WTC11 (cell line): ENCODE measurements around the gene ZNF14. TPM values are rescaled to one million over a fixed set of nuclear protein-coding genes. Genes with fewer than 3 reads are reported as not detected.

Source experiments
- ATAC-seq: fragments of 200-7000 bp; cut with Tn5 transposase; 2 replicates; pipeline ENCODE4 v1.10.0; 2021; ENCODE audit warnings: mild to moderate bottlenecking, moderate library complexity
- CTCF ChIA-PET: fragments of 300-600 bp; sonication (Branson Sonifier 250); formaldehyde crosslinking; loops from one replicate; lab custom pipeline; 2021; ENCODE audit warnings: antibody characterized with exemption; lab: Charles Lee
- POLR2A ChIA-PET: fragments of 350-600 bp; sonication (Branson Sonifier 250); formaldehyde crosslinking; loops from one replicate; lab custom pipeline; 2021; ENCODE audit warnings: antibody characterized with exemption; lab: Charles Lee
- DNase-seq: peaks from one replicate; pipeline ENCODE4 v3.0.0; 2021; ENCODE audit warnings: low spot score
- H3K27ac Mint-ChIP-seq: 2 replicates; pipeline ENCODE4 v1.8.0; 2021; ENCODE audit warnings: mixed read lengths
- H3K27me3 Mint-ChIP-seq: 2 replicates; pipeline ENCODE4 v1.8.0; 2021; ENCODE audit warnings: low read depth, mild to moderate bottlenecking, moderate library complexity, mixed read lengths
- H3K36me3 Mint-ChIP-seq: 2 replicates; pipeline ENCODE4 v1.8.0; 2021; ENCODE audit warnings: mixed read lengths
- H3K4me1 Mint-ChIP-seq: 2 replicates; pipeline ENCODE4 v1.8.0; 2022; ENCODE audit warnings: mixed read lengths
- H3K4me3 Mint-ChIP-seq: 2 replicates; pipeline ENCODE4 v1.8.0; 2021; ENCODE audit warnings: mild to moderate bottlenecking, moderate library complexity, mixed read lengths
- H3K9me3 Mint-ChIP-seq: 2 replicates; pipeline ENCODE4 v1.8.0; 2021; ENCODE audit warnings: mixed read lengths
- ATF1 ChIP-seq: sonication (generic); formaldehyde crosslinking; IDR thresholded peaks from 2 replicates; pipeline ENCODE4 v1.8.1; 2023; ENCODE audit warnings: mild to moderate bottlenecking, moderate library complexity, missing genetic modification reagents
- ESRRA ChIP-seq: sonication (generic); formaldehyde crosslinking; IDR thresholded peaks from 2 replicates; pipeline ENCODE4 v1.8.1; 2022; ENCODE audit warnings: mild to moderate bottlenecking, missing genetic modification reagents, borderline replicate concordance
- FOXP1 ChIP-seq: sonication (generic); formaldehyde crosslinking; IDR thresholded peaks from 2 replicates; pipeline ENCODE4 v1.8.0; 2022; ENCODE audit warnings: missing genetic modification reagents, mild to moderate bottlenecking, moderate library complexity, borderline replicate concordance
- GABPB1 ChIP-seq: sonication (generic); formaldehyde crosslinking; IDR thresholded peaks from 2 replicates; pipeline ENCODE4 v1.8.1; 2023; ENCODE audit warnings: mild to moderate bottlenecking, missing genetic modification reagents
- HMGA2 ChIP-seq: fragments of 250-450 bp; sonication (Bioruptor Pico); IDR thresholded peaks from 2 replicates; pipeline ENCODE4 v1.4.0; 2021; ENCODE audit warnings: mild to moderate bottlenecking, moderate library complexity
- MXD4 ChIP-seq: fragments of 250-450 bp; sonication (Bioruptor Pico); IDR thresholded peaks from 2 replicates; pipeline ENCODE4 v1.8.0; 2021; ENCODE audit warnings: mild to moderate bottlenecking, moderate library complexity, borderline replicate concordance
- NR1H2 ChIP-seq: sonication (generic); formaldehyde crosslinking; IDR thresholded peaks from 2 replicates; pipeline ENCODE4 v1.9.0; 2021; ENCODE audit warnings: mild to moderate bottlenecking, moderate library complexity, missing genetic modification reagents
- NR2C2 ChIP-seq: sonication (generic); formaldehyde crosslinking; IDR thresholded peaks from 2 replicates; pipeline ENCODE4 v1.8.0; 2022; ENCODE audit warnings: mild to moderate bottlenecking, missing genetic modification reagents
- RORB ChIP-seq: fragments of 250-450 bp; sonication (Bioruptor Pico); IDR thresholded peaks from 2 replicates; pipeline ENCODE4 v1.9.0; 2021; ENCODE audit warnings: mild to moderate bottlenecking
- SMAD3 ChIP-seq: sonication (generic); formaldehyde crosslinking; IDR thresholded peaks from 2 replicates; pipeline ENCODE4 v1.8.0; 2022; ENCODE audit warnings: missing genetic modification reagents, mild to moderate bottlenecking, borderline replicate concordance
- SP1 ChIP-seq: sonication (generic); formaldehyde crosslinking; conservative IDR thresholded peaks from 2 replicates; pipeline ENCODE4 v1.8.1; 2022; ENCODE audit warnings: missing genetic modification reagents
- TCF7 ChIP-seq: sonication (generic); formaldehyde crosslinking; IDR thresholded peaks from 2 replicates; pipeline ENCODE4 v1.8.0; 2022; ENCODE audit warnings: mild to moderate bottlenecking, low read depth, missing genetic modification reagents, moderate library complexity
- TEAD1 ChIP-seq: sonication (generic); formaldehyde crosslinking; IDR thresholded peaks from 2 replicates; pipeline ENCODE4 v1.8.0; 2022; ENCODE audit warnings: mild to moderate bottlenecking, missing genetic modification reagents
- ZNF121 ChIP-seq: sonication (generic); formaldehyde crosslinking; IDR thresholded peaks from 2 replicates; pipeline ENCODE4 v1.8.0; 2023; ENCODE audit warnings: missing genetic modification reagents
- ZNF263 ChIP-seq: sonication (generic); formaldehyde crosslinking; IDR thresholded peaks from 2 replicates; pipeline ENCODE4 v1.8.1; 2022; ENCODE audit warnings: low read depth, mild to moderate bottlenecking, moderate library complexity, missing genetic modification reagents
- total RNA-seq: library from RNA; stranded (reverse); gene quantifications from 3 replicates; pipeline ENCODE4 v1.2.3, GENCODE V29; 2021
- TF ChIP-seq, protein P1 (sequence below): sonication (generic); formaldehyde crosslinking; IDR thresholded peaks from 2 replicates; pipeline ENCODE4 v1.8.1; 2022; ENCODE audit warnings: low read depth, missing genetic modification reagents, borderline replicate concordance
- TF ChIP-seq, protein P2 (sequence below): fragments of 250-450 bp; sonication (Bioruptor Pico); IDR thresholded peaks from 2 replicates; pipeline ENCODE4 v2.1.2; 2022; ENCODE audit warnings: mild to moderate bottlenecking, moderate library complexity
- TF ChIP-seq, protein P3 (sequence below): sonication (generic); formaldehyde crosslinking; IDR thresholded peaks from 2 replicates; pipeline ENCODE4 v1.8.0; 2022; ENCODE audit warnings: mild to moderate bottlenecking, missing genetic modification reagents
- TF ChIP-seq, protein P4 (sequence below): fragments of 250-450 bp; sonication (Bioruptor Pico); IDR thresholded peaks from 2 replicates; pipeline ENCODE4 v1.9.0; 2021; ENCODE audit warnings: mild to moderate bottlenecking

The ZNF14 gene
- total RNA-seq, 1 experiment from 2014 or later: 5.7 TPM

DNA sequence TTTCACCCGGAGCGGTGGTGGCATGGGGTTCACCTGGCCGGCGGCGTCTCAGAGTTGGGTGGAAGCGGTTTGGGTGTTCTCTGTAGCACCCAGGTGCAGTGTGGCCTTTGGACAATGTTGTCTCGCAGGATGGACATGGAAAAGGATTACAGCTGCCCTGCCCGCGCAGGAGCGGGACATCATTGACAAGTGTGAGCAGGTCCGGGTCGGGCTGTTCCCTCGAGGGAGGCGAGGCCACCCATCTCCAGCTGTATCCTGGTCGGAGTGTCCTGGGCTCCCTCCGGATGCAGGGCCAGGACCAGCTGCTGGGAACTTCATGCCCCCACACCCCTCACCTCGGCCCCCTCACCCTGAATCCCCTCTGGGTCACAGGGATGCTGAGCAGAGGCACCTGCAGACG, 7.8 kb upstream of the ZNF14 start (continued):
- TF ChIP-seq, protein P1, sequence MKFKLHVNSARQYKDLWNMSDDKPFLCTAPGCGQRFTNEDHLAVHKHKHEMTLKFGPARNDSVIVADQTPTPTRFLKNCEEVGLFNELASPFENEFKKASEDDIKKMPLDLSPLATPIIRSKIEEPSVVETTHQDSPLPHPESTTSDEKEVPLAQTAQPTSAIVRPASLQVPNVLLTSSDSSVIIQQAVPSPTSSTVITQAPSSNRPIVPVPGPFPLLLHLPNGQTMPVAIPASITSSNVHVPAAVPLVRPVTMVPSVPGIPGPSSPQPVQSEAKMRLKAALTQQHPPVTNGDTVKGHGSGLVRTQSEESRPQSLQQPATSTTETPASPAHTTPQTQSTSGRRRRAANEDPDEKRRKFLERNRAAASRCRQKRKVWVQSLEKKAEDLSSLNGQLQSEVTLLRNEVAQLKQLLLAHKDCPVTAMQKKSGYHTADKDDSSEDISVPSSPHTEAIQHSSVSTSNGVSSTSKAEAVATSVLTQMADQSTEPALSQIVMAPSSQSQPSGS (CRISPR knock-in tag): no peak
- TF ChIP-seq NR1H2 (no peak), MXD4 (CRISPR knock-in tag) (no peak)

DNA sequence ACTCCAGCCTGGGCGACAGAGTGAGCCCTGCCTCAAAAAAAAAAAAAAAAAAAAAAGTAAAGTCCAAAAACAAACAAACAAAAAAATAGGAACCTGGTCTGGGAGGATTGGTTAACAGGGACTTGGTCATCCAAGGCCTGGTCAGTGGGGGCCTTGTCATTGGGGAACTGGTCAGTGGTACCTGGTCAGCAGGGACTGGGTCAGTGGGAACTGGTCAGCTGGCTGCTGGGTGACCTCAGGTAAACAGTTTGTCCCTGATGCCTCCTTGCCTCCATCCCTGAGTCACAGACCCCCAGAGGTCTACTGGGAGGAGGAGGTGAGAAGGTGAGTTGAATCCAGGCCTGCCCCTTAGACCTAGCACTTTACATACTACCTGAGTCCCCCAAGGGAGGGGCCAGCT, 5.7 kb upstream of the ZNF14 start:
- POLR2A ChIA-PET: interaction anchor here (0.6 kb wide), 1 partner anchor 127 kb away, joined by 3 read pairs; the partner anchor contains the start of gene ZNF253
- TF ChIP-seq, protein P2, sequence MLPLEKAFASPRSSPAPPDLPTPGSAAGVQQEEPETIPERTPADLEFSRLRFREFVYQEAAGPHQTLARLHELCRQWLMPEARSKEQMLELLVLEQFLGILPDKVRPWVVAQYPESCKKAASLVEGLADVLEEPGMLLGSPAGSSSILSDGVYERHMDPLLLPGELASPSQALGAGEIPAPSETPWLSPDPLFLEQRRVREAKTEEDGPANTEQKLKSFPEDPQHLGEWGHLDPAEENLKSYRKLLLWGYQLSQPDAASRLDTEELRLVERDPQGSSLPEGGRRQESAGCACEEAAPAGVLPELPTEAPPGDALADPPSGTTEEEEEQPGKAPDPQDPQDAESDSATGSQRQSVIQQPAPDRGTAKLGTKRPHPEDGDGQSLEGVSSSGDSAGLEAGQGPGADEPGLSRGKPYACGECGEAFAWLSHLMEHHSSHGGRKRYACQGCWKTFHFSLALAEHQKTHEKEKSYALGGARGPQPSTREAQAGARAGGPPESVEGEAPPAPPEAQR (CRISPR knock-in tag): no peak
- TF ChIP-seq, protein P3, sequence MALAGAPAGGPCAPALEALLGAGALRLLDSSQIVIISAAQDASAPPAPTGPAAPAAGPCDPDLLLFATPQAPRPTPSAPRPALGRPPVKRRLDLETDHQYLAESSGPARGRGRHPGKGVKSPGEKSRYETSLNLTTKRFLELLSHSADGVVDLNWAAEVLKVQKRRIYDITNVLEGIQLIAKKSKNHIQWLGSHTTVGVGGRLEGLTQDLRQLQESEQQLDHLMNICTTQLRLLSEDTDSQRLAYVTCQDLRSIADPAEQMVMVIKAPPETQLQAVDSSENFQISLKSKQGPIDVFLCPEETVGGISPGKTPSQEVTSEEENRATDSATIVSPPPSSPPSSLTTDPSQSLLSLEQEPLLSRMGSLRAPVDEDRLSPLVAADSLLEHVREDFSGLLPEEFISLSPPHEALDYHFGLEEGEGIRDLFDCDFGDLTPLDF: no peak
- TF ChIP-seq TEAD1 (CRISPR knock-in tag) (no peak), TCF7 (no peak), ESRRA (CRISPR knock-in tag) (no peak), ATF1 (CRISPR knock-in tag) (no peak), NR2C2 (no peak), NR1H2 (no peak)
- no peak overlapping the region for H3K27ac Mint-ChIP-seq
- H3K4me3 Mint-ChIP-seq: no peak overlapping the region
- no peaks in the 10 kb centered on the region for H3K4me1 Mint-ChIP-seq
- CTCF ChIA-PET: no interaction called here
- ATAC-seq: no peak
- H3K36me3 Mint-ChIP-seq: no peaks in the 10 kb centered on the region
- no peaks in the 10 kb centered on the region for H3K9me3 Mint-ChIP-seq
- peaks cover 8% of the 10 kb centered on the region for H3K27me3 Mint-ChIP-seq
- no peak for DNase-seq

DNA sequence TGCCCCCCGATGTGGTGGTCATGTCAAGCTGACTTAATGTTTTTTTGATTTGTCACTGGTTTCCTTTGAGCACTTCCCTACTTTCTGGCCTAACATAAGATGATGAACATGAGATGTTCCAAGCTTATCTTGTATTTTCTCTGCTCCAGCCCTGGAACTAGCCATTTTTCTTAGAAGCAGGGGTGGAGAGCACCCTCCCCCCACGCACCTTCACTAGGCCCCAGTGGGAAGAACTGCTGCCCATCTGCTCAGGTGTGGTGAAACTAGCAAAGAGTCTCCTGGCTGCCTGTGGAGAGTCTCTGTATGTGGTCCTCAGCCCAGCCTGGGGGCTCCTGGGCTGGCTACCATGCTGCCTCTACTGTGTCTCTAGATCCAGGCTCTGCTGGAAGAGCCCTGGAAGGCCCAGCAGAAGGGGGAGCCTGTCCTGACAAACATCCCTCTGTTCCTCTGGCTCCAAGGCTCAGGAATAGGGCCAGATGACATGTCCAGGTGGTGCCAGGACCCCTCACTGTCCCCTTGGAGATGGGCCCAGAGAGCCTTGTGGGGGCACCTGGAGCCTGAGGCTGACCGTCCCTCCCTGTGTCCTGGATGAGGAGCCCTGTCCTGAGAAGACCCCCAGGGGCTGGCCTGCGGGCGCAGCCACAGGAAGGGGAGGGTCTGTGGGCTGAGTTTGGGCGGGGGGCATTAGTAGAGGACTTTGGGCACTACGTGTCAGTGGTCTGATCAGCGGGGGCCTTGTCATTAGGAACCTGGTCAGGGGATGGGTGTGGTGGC, 4.8 kb upstream of the ZNF14 start:
- no peaks in the 10 kb centered on the region for H3K4me1 Mint-ChIP-seq
- ChIA-PET CTCF (no interaction called here), POLR2A (no interaction called here)
- no peak overlapping the region for H3K4me3 Mint-ChIP-seq
- ATAC-seq (no peak), DNase-seq (no peak)
- no peak overlapping the region for H3K27ac Mint-ChIP-seq
- no peaks in the 10 kb centered on the region for H3K9me3 Mint-ChIP-seq
- H3K36me3 Mint-ChIP-seq: no peaks in the 10 kb centered on the region
- TF ChIP-seq ZNF121 (no peak), SP1 (CRISPR knock-in tag) (no peak), ZNF263 (CRISPR knock-in tag) (no peak), GABPB1 (no peak), HMGA2 (CRISPR knock-in tag) (no peak), FOXP1 (no peak), RORB (CRISPR knock-in tag) (no peak)
- TF ChIP-seq, protein P4, sequence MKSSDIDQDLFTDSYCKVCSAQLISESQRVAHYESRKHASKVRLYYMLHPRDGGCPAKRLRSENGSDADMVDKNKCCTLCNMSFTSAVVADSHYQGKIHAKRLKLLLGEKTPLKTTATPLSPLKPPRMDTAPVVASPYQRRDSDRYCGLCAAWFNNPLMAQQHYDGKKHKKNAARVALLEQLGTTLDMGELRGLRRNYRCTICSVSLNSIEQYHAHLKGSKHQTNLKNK (CRISPR knock-in tag): no peak
- H3K27me3 Mint-ChIP-seq: peaks cover 4% of the 10 kb centered on the region

DNA sequence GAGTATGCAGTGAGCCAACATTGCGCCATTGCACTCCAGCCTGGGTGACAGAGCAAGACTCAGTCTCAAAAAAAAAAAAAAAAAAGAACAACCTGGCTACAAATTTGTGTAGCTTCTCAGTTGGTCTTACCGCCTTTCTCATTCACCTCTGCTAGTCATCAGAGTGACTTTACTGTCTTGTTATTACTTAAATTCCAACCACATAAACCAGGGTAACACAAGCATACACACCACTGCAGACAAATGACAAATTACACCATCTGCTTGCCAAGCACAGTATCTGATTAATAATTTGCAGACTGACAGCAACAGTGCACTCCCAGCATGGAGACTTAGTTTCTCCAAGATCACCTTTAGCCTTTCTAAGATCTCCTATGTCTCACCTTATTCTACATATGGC, 11.0 kb downstream of the ZNF14 start:
- Mint-ChIP-seq H3K4me3 (no peak overlapping the region), H3K36me3 (peaks cover 87% of the 10 kb centered on the region), H3K9me3 (peaks cover 97% of the 10 kb centered on the region), H3K27ac (no peak overlapping the region), H3K4me1 (no peaks in the 10 kb centered on the region), H3K27me3 (peaks cover 26% of the 10 kb centered on the region)
- ATAC-seq: no peak
- no peak for DNase-seq
- CTCF ChIA-PET: no interaction called here
- POLR2A ChIA-PET: no interaction called here
- no peak for TF ChIP-seq SMAD3 (CRISPR knock-in tag)
- TF ChIP-seq NR2C2: no peak
